CD8-positive, alpha-beta memory T cell (primary cell): ENCODE results near the gene GEMIN2. TPM values are rescaled to one million over a fixed set of nuclear protein-coding genes. Genes with fewer than 3 reads are reported as not detected.
A peak's percentile ranks its signal among the peaks of the same experiment; 100 is the strongest.
"Not testable (repeated sequence)": the region's sequence is repeated elsewhere in the genome, so short reads cannot be mapped to it uniquely, and the experiment has no call there.

Source experiments
- CTCF ChIA-PET: fragments of 350-600 bp; sonication (Branson Sonifier 250); formaldehyde crosslinking; loops from one replicate; lab custom pipeline; 2021; ENCODE audit warnings: antibody characterized with exemption; lab: Charles Lee
- POLR2A ChIA-PET: fragments of 350-600 bp; sonication (Branson Sonifier 250); formaldehyde crosslinking; loops from one replicate; lab custom pipeline; 2021; ENCODE audit warnings: antibody characterized with exemption; lab: Charles Lee
- DNase-seq, 5 donors: peaks; one replicate each; pipeline versions ENCODE4 v3.0.0 to v3.0.0-alpha.2; 2020 to 2022; ENCODE audit warnings: mixed read lengths in 1 of 5
- H3K27ac ChIP-seq: one replicate; pipeline ENCODE4 v1.7.0; 2013; ENCODE audit warnings: low read depth, mild to moderate bottlenecking, low read length, moderate library complexity
- H3K27me3 ChIP-seq: 2 replicates; pipeline ENCODE4 v1.7.0; 2013; ENCODE audit warnings: low read length, mild to moderate bottlenecking; ENCODE audit not compliant: insufficient read depth, poor library complexity, severe bottlenecking
- H3K36me3 ChIP-seq: 2 replicates; pipeline ENCODE4 v1.7.0; 2013; ENCODE audit warnings: mild to moderate bottlenecking, low read length, moderate library complexity; ENCODE audit not compliant: insufficient read depth
- H3K4me1 ChIP-seq: 2 replicates; pipeline ENCODE4 v1.7.0; 2013; ENCODE audit warnings: mild to moderate bottlenecking, low read length, moderate library complexity; ENCODE audit not compliant: insufficient read depth
- H3K4me3 ChIP-seq: 2 replicates; pipeline ENCODE4 v1.7.0; 2013; ENCODE audit warnings: mild to moderate bottlenecking, low read length
- H3K9me3 ChIP-seq: 2 replicates; pipeline ENCODE4 v1.7.0; 2013; ENCODE audit warnings: mild to moderate bottlenecking, low read length
- H3K27ac Mint-ChIP-seq, 8 donors: one replicate each; pipeline ENCODE4 v1.8.0; 2020 to 2021; ENCODE audit warnings: mixed read lengths in 8 of 8, mild to moderate bottlenecking in 6 of 8, inconsistent platforms in 3 of 8, moderate library complexity in 3 of 8
- H3K27me3 Mint-ChIP-seq, 2 donors: one replicate each; pipeline ENCODE4 v1.8.0; 2020 to 2021; ENCODE audit warnings: mixed read lengths in 2 of 2, mild to moderate bottlenecking in 1 of 2, moderate library complexity in 1 of 2
- H3K36me3 Mint-ChIP-seq, 3 donors: one replicate each; pipeline ENCODE4 v1.8.0; 2020 to 2021; ENCODE audit warnings: mixed read lengths in 3 of 3, inconsistent platforms in 1 of 3, mild to moderate bottlenecking in 1 of 3
- H3K4me1 Mint-ChIP-seq, 3 donors: one replicate each; pipeline ENCODE4 v1.8.0; 2020 to 2021; ENCODE audit warnings: mixed read lengths in 3 of 3, inconsistent platforms in 1 of 3, mild to moderate bottlenecking in 1 of 3
- H3K4me3 Mint-ChIP-seq, 7 donors: one replicate each; pipeline ENCODE4 v1.8.0; 2020 to 2021; ENCODE audit warnings: mixed read lengths in 7 of 7, mild to moderate bottlenecking in 6 of 7, moderate library complexity in 4 of 7, inconsistent platforms in 2 of 7
- H3K9me3 Mint-ChIP-seq, 5 donors: one replicate each; pipeline ENCODE4 v1.8.0; 2020 to 2022; ENCODE audit warnings: mixed read lengths in 5 of 5, mild to moderate bottlenecking in 3 of 5, moderate library complexity in 2 of 5, inconsistent platforms in 1 of 5
- polyA plus RNA-seq: library from polyadenylated mRNA; unstranded; fragments of 300-500 nt; fragmentation: Illumina TruSeq; gene quantifications from one replicate; pipeline ENCODE4 v1.2.3, GENCODE V29; 2021
- total RNA-seq, 2 experiments: library from RNA; stranded (reverse); gene quantifications; one replicate each; pipeline ENCODE4 v1.2.3, GENCODE V29; 2021

Gene GEMIN2
- total and polyA plus RNA-seq, 3 experiments from 2014 or later, result 10.1 to 18.1 (median 17.0) TPM

- H3K27me3 Mint-ChIP-seq, result peaks cover 0 to 3% of the 10 kb centered on the region in 2 donors
- H3K27ac Mint-ChIP-seq, result peak overlapping the region in 4 of 8 donors; percentile 24 to 77 (median 60)
- Histone ChIP-seq H3K27ac (no peak overlapping the region), H3K36me3 (peaks cover 50% of the 10 kb centered on the region), H3K4me3 (no peak overlapping the region), H3K27me3 (no peaks in the 10 kb centered on the region), H3K9me3 (no peaks in the 10 kb centered on the region), H3K4me1 (peaks cover 34% of the 10 kb centered on the region)
- peaks cover 39 to 46% (median 39%) of the 10 kb centered on the region in 3 donors for H3K4me1 Mint-ChIP-seq
- CTCF ChIA-PET, result interaction anchor here (0.7 to 0.9 kb wide), 2 partner anchors 39 to 252 kb away, joined by 3 read pairs; no protein-coding TSS in a partner anchor
- no peak for DNase-seq
- POLR2A ChIA-PET, result interaction anchor here (1.2 to 1.5 kb wide), 2 partner anchors 9 to 87 kb away, joined by 4 to 6 read pairs; partner anchors contain the start of gene TRAPPC6B
- peaks cover 8 to 49% (median 15%) of the 10 kb centered on the region in 3 donors for H3K36me3 Mint-ChIP-seq
- peak overlapping the region in 1 of 7 donors; percentile 57 for H3K4me3 Mint-ChIP-seq
- no peaks in the 10 kb centered on the region for H3K9me3 Mint-ChIP-seq
Observed at GRCh38 chr14:39179042-39179441, 64.9 kb downstream of the GEMIN2 start.

GRCh38 chr14:39180553-39180952 lies 66.4 kb downstream of the GEMIN2 start:
- peaks cover 50% of the 10 kb centered on the region for H3K36me3 ChIP-seq
- ChIA-PET POLR2A (no interaction called here), CTCF (no interaction called here)
- Mint-ChIP-seq H3K36me3 (peaks cover 8 to 48% (median 13%) of the 10 kb centered on the region in 3 donors), H3K4me1 (peaks cover 28 to 33% (median 30%) of the 10 kb centered on the region in 3 donors), H3K4me3 (no peak overlapping the region), H3K27ac (no peak overlapping the region), H3K9me3 (no peaks in the 10 kb centered on the region), H3K27me3 (no peaks in the 10 kb centered on the region)
- no peaks in the 10 kb centered on the region for H3K27me3 ChIP-seq
- peaks cover 30% of the 10 kb centered on the region for H3K4me1 ChIP-seq
- no peak overlapping the region for H3K4me3 ChIP-seq
- H3K9me3 ChIP-seq, result no peaks in the 10 kb centered on the region
- DNase-seq, result no peak
- no peak overlapping the region for H3K27ac ChIP-seq

GRCh38 chr14:39181026-39181692 lies 67.0 kb downstream of the GEMIN2 start:
- POLR2A ChIA-PET, result no interaction called here
- H3K4me1 Mint-ChIP-seq, result peaks cover 22 to 27% (median 24%) of the 10 kb centered on the region in 3 donors
- no peak overlapping the region for H3K27ac ChIP-seq

GRCh38 chr14:39181693-39182047 lies 67.5 kb downstream of the GEMIN2 start:
- ChIA-PET CTCF (no interaction called here), POLR2A (no interaction called here)
- H3K4me1 Mint-ChIP-seq, result peaks cover 17 to 22% (median 20%) of the 10 kb centered on the region in 3 donors
- H3K36me3 ChIP-seq, result peaks cover 46% of the 10 kb centered on the region
- H3K36me3 Mint-ChIP-seq, result peaks cover 8 to 37% (median 12%) of the 10 kb centered on the region in 3 donors
- no peaks in the 10 kb centered on the region for H3K9me3 ChIP-seq
- H3K4me1 ChIP-seq, result peaks cover 19% of the 10 kb centered on the region
- H3K27ac ChIP-seq, result no peak overlapping the region
- no peaks in the 10 kb centered on the region for H3K27me3 Mint-ChIP-seq
- no peak overlapping the region for H3K4me3 ChIP-seq
- no peaks in the 10 kb centered on the region for H3K27me3 ChIP-seq
- no peak overlapping the region for H3K4me3 Mint-ChIP-seq
- no peaks in the 10 kb centered on the region for H3K9me3 Mint-ChIP-seq
- DNase-seq, result no peak
- no peak overlapping the region for H3K27ac Mint-ChIP-seq

More at GRCh38 chr14:39181026-39181692, 67.0 kb downstream of the GEMIN2 start:
- no peaks in the 10 kb centered on the region for H3K27me3 ChIP-seq
- no peak overlapping the region for H3K4me3 Mint-ChIP-seq
- no peaks in the 10 kb centered on the region for H3K9me3 ChIP-seq
- CTCF ChIA-PET, result no interaction called here
- H3K4me1 ChIP-seq, result peaks cover 24% of the 10 kb centered on the region
- H3K9me3 Mint-ChIP-seq, result no peaks in the 10 kb centered on the region
- H3K36me3 ChIP-seq, result peaks cover 50% of the 10 kb centered on the region
- H3K4me3 ChIP-seq, result no peak overlapping the region
- H3K27me3 Mint-ChIP-seq, result no peaks in the 10 kb centered on the region
- no peak for DNase-seq
- H3K27ac Mint-ChIP-seq, result no peak overlapping the region
- H3K36me3 Mint-ChIP-seq, result peaks cover 8 to 42% (median 13%) of the 10 kb centered on the region in 3 donors

GRCh38 chr14:39182770-39183684 lies 68.9 kb downstream of the GEMIN2 start:
- no peak overlapping the region for H3K27ac ChIP-seq
- peaks cover 6% of the 10 kb centered on the region for H3K4me1 ChIP-seq
- H3K4me3 ChIP-seq, result no peak overlapping the region
- CTCF ChIA-PET, result no interaction called here
- Mint-ChIP-seq H3K4me1 (peaks cover 11 to 17% (median 13%) of the 10 kb centered on the region in 3 donors), H3K36me3 (peaks cover 0 to 26% (median 8%) of the 10 kb centered on the region in 3 donors), H3K4me3 (no peak overlapping the region), H3K9me3 (no peaks in the 10 kb centered on the region), H3K27ac (peak overlapping the region in 1 of 8 donors; percentile 19), H3K27me3 (no peaks in the 10 kb centered on the region)
- peaks cover 33% of the 10 kb centered on the region for H3K36me3 ChIP-seq
- no peak for DNase-seq
- H3K9me3 ChIP-seq, result no peaks in the 10 kb centered on the region
- POLR2A ChIA-PET, result no interaction called here
- H3K27me3 ChIP-seq, result no peaks in the 10 kb centered on the region

GRCh38 chr14:39183685-39184003 lies 69.5 kb downstream of the GEMIN2 start:
- peak overlapping the region in 1 of 8 donors; percentile 46 for H3K27ac Mint-ChIP-seq
- H3K36me3 Mint-ChIP-seq, result peaks cover 0 to 23% (median 8%) of the 10 kb centered on the region in 3 donors
- peaks cover 29% of the 10 kb centered on the region for H3K36me3 ChIP-seq
- H3K27me3 Mint-ChIP-seq, DNase-seq, CTCF ChIA-PET, H3K4me3 ChIP-seq, H3K27me3 ChIP-seq, H3K9me3 ChIP-seq, H3K4me1 ChIP-seq, H3K27ac ChIP-seq, POLR2A ChIA-PET, H3K4me3 Mint-ChIP-seq, H3K9me3 Mint-ChIP-seq: not testable (repeated sequence)
- H3K4me1 Mint-ChIP-seq, result peaks cover 11 to 19% (median 13%) of the 10 kb centered on the region in 3 donors

- Mint-ChIP-seq H3K27ac (peak overlapping the region in 2 of 8 donors; percentile 54 to 82), H3K9me3 (no peaks in the 10 kb centered on the region), H3K36me3 (peaks cover 0 to 14% (median 2%) of the 10 kb centered on the region in 3 donors), H3K4me1 (peaks cover 3 to 15% (median 3%) of the 10 kb centered on the region in 3 donors), H3K27me3 (no peaks in the 10 kb centered on the region), H3K4me3 (no peak overlapping the region)
- Histone ChIP-seq H3K36me3 (peaks cover 19% of the 10 kb centered on the region), H3K27me3 (no peaks in the 10 kb centered on the region), H3K4me1 (peaks cover 5% of the 10 kb centered on the region), H3K27ac (no peak overlapping the region), H3K4me3 (no peak overlapping the region), H3K9me3 (no peaks in the 10 kb centered on the region)
- ChIA-PET CTCF (interaction anchor here (1.2 kb wide), 1 partner anchor 9 kb away, joined by 4 read pairs; the partner anchor contains the start of gene PNN), POLR2A (interaction anchor here (1.0 to 1.6 kb wide), 3 partner anchors 10 to 14 kb away, joined by 3 to 11 read pairs (median 4); partner anchors contain the start of genes PNN and TRAPPC6B)
- DNase-seq, result no peak
Observed at GRCh38 chr14:39184628-39185255, 70.6 kb downstream of the GEMIN2 start.
